ENCODE measurements around the gene CD74.

Gene CD74

DNA sequence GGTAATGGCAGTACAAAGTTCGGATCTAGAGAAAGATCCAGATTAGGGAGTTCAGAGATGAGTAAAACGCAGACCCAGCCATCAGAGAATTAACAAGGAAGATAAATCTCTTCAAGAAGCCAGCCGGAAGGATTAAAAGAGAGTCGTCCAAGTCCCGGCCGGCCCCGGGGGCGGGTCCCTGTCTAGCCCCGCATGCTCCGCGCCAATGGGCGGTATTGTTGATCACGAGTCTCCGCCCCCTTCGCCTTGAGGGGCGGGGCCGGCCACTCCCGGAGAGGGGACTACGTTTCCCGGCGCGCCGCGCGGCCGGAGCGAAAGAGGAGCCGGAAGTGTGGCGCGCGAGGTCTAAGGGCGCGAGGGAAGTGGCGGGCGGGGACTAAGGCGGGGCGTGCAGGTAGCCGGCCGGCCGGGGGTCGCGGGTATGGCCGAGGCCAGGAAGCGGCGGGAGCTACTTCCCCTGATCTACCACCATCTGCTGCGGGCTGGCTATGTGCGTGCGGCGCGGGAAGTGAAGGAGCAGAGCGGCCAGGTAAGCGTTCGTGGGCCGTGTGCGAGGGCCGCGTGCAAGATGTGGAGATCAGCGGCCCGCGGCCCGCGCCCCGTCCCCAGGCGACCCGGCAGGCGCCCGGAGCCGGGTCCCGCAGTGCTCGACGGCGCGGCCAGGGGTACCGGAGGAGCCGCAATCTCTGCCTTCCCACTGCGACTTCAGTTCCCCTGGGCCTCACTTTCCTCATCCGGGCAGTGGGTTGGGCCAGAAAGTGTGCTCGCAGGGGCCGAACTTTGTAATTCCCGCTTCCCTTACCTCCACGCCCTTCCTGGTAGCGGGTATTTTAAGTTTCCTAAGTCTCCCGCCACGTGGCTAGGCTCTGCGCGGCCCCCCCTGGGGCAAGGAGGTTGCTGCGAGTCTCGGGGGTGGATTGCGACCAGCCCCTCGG is 55.1 kb downstream of the CD74 start, which contains the start of gene TCOF1:
TSS of gene TCOF1 (plus strand) at position 372 of the 935 bp plus-strand sequence. CDS start at position 422, 50 bp downstream.
- peak; percentile 95 to 97 for DNase-seq

DNA sequence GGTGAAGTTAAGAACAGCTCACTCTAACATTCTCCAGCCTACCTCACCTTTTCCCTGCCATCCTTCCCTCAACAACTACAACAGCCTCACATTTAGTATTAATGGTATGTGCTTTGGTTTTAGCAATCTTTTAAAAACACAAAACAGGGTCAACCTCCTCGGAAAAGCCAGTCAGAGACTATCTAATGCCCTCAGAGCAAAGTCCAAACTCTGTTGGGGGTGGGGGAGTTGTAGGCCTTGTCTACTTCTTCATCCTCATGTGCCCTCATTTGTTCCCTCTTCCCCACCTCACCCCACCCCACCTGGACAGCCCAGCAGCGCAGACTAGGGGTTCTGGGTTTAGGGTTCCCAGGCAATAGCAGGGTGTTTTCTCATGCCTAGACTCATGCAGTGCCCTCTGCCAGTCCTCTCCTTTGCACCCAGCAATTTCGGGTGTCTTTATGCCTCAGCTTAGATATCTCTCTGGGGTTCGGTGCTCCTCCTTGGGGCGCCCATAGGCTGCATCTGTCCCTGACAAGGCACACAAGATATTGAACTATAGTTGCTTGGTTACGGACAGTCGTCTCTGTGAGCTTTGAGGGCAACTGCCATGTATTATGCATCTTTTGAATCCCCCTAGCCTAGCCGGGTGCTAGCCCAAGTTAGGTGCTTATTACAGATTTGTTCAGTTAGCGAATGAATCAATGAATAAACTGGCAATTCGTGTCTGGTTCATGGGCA is 56.0 kb downstream of the CD74 start:
- no peak for DNase-seq

DNA sequence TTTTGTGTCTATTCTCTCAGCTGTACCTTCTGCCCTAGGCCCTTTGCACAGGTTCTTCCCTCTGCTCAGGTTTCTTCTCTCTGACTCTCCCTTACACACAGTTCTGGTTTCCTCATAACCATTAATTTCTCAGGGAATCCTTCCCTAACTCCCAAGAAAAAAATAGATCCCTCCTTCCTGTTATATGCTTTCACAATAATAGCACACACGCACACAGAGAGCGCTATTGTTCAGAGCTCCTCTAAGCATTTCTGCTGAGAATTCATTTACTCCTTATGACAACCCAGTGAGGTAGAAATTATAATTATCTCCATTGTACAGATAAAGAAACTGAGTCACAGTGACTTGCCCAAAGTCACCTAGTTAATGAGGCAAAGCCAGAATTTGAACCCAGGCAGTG is 56.9 kb downstream of the CD74 start:
- no peak for DNase-seq

DNA sequence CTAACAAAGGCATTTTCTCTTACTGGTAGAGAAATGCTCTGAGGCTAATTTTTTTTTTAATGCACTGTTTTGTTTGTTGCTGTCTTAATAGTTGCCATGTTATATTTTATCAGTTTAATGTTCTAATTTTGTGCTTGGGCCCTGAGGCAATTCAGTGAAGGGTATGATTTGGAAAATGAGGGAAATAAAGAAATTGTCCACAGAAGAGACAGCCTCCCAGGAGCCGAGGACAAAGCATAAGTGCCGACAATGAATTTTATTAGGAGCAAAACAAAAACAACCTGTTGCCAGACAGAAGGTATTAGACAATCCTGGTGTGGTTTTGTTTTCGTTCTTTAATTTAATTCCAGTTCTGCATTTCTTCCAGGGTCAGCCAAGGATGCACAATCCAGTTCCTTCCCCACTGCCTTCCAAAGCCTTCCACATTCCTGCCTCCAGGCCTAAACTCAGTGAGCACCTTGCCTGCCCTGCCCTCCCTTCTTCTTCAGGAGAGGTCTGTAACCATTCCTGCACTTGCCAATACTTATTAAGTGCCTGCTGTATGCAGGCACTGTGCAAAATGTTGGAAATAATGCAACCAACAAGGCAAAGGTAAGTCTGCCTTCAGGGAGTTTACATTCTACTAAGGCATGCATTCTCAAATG is 59.6 kb downstream of the CD74 start:
- no peak for DNase-seq

DNA sequence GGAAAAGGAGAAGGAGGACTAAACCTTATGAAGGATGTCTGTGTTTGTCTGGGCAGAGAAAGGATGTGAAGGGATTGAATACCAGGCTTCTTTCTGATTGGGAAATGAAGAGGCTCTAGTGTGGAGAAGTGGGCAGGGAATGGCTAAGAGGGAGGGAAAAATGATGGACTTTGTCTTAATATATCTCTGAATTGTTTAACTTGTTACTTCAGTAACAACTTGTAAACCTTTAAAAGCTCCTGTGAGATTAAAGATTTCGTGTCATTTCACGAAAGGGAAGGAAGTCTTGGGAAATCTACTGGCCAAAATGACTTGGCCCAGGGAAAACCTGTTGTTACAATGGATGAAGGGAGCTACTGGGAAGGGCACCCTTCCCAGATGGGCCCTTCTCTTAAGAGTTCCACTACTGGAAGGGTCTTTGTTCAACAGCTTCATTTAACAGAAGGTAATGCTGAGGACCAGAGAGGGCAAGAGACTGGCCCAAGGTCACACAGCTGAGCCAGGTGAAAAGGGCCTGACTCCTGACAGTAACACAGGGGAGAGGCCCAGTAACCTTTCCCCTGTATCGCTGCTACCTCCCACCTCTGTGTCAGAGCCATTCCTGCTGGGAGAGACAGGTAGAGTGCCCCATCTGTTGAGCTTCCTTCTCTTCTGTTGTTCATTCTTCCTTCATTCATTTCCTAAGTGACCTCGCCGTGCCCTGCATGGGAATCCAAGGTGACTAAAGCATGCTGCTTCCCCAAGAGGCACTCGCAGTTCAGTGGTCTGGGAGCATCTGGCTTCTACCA is 60.3 kb downstream of the CD74 start:
- DNase-seq: no peak
